ENCODE measurements around the gene PTCH1. TPM values are rescaled to one million over a fixed set of nuclear protein-coding genes. Genes with fewer than 3 reads are reported as not detected.

The PTCH1 gene
- total RNA-seq (29.7 and 36.8 TPM in 2 replicates), polyA plus RNA-seq (36.0 and 44.1 TPM in 2 replicates)

DNA sequence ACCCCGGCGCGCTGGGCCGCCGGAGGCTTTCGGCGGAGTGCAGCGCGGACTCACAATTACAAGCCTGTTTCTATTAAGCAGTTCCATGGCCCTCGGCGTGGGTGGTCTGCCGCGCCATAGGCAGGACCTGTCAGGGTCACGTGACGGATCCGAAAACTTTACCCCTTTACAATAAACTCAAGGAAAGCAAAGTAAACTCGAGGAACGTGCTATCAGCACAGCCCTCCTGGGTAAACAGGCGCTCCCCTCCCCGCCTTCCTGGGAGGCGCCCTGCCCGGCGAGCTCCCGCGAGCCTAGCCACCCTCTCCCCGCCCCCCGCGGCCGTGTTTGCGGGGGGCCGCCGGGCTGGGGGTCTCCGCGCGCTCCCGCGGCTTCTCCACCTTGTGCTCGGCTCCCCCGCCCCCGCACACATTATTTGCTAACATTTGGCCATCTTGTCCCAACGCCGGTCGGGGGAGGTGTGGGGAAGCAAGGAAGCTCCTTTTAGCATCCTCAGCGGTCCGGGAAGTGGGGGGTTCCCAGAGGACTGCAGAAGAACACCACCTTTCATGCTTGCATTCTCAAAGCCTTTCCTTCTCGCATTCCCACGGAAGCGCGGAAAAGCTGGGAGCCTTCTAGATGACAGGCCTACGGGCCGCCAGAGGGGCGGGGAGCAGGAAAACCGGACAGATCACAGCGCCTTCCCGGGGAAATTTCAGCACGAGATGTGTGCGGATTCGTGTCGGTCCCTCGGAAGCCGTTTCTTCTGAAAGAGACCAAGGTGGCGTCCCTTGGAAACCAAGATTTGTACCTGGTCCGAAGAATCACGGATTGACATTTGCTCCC lies at the start of gene PTCH1:
Gene PTCH1 (minus strand): TSS at position 238 of the 825 bp plus-strand sequence.
- H3K4me2 ChIP-seq, result peak within 1 kb of the TSS; percentile 88
- H3K4me3 ChIP-seq, result peak within 1 kb of the TSS; percentile 74
- no peaks in the 10 kb centered on the region for H3K9me3 ChIP-seq (ENCODE audit: low read depth)
- H3K4me1 ChIP-seq (ENCODE audit: insufficient read depth), result peaks cover 12% of the 10 kb centered on the region
- no peaks in the 10 kb centered on the region for H3K36me3 ChIP-seq (replicated peaks; ENCODE audit: insufficient read depth, low read depth)
- WGBS (ENCODE audit: low lambda C conversion rate, missing lambda C conversion rate), result 1% methylated on average over 47 of the region's 64 CpGs
- DNase-seq (ENCODE audit: low spot score), result peak; percentile 91
- H3K79me2 ChIP-seq, result peaks cover 45% of the 10 kb centered on the region
- peak within 1 kb of the TSS; percentile 55 for H2AFZ ChIP-seq
- H3K27ac ChIP-seq, result peak within 1 kb of the TSS; percentile 100
- no peaks in the 10 kb centered on the region for H3K27me3 ChIP-seq
- H4K20me1 ChIP-seq (ENCODE audit: insufficient read depth, poor library complexity, severe bottlenecking), result no peaks in the 10 kb centered on the region
- no peak for TF ChIP-seq EZH2 (IDR thresholded peaks at IDR 0.05; ENCODE audit: borderline replicate concordance)
- TF ChIP-seq EZH2phosphoT487 (IDR thresholded peaks at IDR 0.05; ENCODE audit: low read depth, severe bottlenecking, unreplicated experiment), result no peak
- TF ChIP-seq, protein P1, sequence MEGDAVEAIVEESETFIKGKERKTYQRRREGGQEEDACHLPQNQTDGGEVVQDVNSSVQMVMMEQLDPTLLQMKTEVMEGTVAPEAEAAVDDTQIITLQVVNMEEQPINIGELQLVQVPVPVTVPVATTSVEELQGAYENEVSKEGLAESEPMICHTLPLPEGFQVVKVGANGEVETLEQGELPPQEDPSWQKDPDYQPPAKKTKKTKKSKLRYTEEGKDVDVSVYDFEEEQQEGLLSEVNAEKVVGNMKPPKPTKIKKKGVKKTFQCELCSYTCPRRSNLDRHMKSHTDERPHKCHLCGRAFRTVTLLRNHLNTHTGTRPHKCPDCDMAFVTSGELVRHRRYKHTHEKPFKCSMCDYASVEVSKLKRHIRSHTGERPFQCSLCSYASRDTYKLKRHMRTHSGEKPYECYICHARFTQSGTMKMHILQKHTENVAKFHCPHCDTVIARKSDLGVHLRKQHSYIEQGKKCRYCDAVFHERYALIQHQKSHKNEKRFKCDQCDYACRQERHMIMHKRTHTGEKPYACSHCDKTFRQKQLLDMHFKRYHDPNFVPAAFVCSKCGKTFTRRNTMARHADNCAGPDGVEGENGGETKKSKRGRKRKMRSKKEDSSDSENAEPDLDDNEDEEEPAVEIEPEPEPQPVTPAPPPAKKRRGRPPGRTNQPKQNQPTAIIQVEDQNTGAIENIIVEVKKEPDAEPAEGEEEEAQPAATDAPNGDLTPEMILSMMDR (IDR thresholded peaks at IDR 0.05; ENCODE audit: poor library complexity), result no peak
- H3K9me2 ChIP-seq (replicated peaks; ENCODE audit: insufficient read depth), result no peaks in the 10 kb centered on the region

DNA sequence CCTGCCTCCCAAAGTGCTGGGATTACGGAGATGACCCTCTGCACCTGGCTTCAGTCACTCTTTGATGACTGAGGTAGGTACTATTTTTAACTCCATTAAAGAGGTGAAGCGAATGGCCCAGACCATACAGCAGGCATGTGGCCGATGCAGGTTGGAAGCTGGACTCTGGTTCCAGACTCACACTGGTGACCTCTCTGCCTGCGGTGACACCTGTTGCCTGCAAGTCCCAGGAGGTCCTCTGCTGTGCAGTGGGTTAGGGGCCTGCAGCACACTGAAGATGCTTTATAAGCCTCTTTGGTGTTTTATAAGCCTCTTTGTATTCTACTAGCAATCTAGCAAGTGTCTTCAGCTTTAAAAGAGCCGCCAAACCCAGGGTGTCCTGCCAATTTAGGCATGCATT lies 49.2 kb upstream of the PTCH1 start:
- TF ChIP-seq EZH2 (IDR thresholded peaks at IDR 0.05; ENCODE audit: borderline replicate concordance) (no peak), EZH2phosphoT487 (IDR thresholded peaks at IDR 0.05; ENCODE audit: low read depth, severe bottlenecking, unreplicated experiment) (no peak)
- TF ChIP-seq, protein P1 (IDR thresholded peaks at IDR 0.05; ENCODE audit: poor library complexity), result no peak
- H3K27me3 ChIP-seq, result no peaks in the 10 kb centered on the region
- H3K4me1 ChIP-seq (ENCODE audit: insufficient read depth), result peaks cover 17% of the 10 kb centered on the region
- no peaks in the 10 kb centered on the region for H3K36me3 ChIP-seq (replicated peaks; ENCODE audit: insufficient read depth, low read depth)
- no peak overlapping the region for H3K27ac ChIP-seq
- 98% methylated on average over 5 of the region's 5 CpGs for WGBS (ENCODE audit: low lambda C conversion rate, missing lambda C conversion rate)
- no peak overlapping the region for H3K4me3 ChIP-seq
- DNase-seq (ENCODE audit: low spot score), result no peak
- H4K20me1 ChIP-seq (ENCODE audit: insufficient read depth, poor library complexity, severe bottlenecking), result no peaks in the 10 kb centered on the region
- H3K9me2 ChIP-seq (replicated peaks; ENCODE audit: insufficient read depth), result no peaks in the 10 kb centered on the region
- H3K9me3 ChIP-seq (ENCODE audit: low read depth), result no peaks in the 10 kb centered on the region
- H3K79me2 ChIP-seq, result no peaks in the 10 kb centered on the region
- H3K4me2 ChIP-seq, result no peak overlapping the region
- H2AFZ ChIP-seq, result no peak overlapping the region

DNA sequence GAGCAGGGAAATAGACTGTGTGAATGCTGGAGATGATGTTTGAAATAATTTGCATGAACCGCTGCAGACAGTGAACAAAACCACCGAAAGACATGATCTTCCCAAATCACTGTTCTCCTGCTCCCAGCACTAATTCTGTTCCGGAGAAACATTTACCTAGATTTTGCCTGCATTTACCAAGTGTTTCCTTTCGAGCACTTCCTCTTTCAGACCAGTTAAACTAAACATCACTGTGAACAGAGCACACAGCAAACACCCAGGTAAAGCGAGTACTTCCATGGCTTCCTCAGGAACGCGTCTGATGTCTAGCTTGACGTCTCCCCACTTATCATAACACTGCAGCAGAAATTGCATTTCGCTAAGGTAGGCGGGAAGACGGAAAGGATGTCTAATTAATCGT lies 45.1 kb upstream of the PTCH1 start:
- Histone ChIP-seq H3K27ac (no peak overlapping the region), H3K27me3 (no peaks in the 10 kb centered on the region), H3K79me2 (no peaks in the 10 kb centered on the region), H2AFZ (no peak overlapping the region), H4K20me1 (ENCODE audit: insufficient read depth, poor library complexity, severe bottlenecking) (no peaks in the 10 kb centered on the region), H3K4me1 (ENCODE audit: insufficient read depth) (peaks cover 4% of the 10 kb centered on the region), H3K4me2 (no peak overlapping the region), H3K4me3 (no peak overlapping the region), H3K36me3 (replicated peaks; ENCODE audit: insufficient read depth, low read depth) (no peaks in the 10 kb centered on the region), H3K9me2 (replicated peaks; ENCODE audit: insufficient read depth) (no peaks in the 10 kb centered on the region), H3K9me3 (ENCODE audit: low read depth) (no peaks in the 10 kb centered on the region)
- 91% methylated on average over 12 of the region's 12 CpGs for WGBS (ENCODE audit: low lambda C conversion rate, missing lambda C conversion rate)
- TF ChIP-seq, protein P1 (IDR thresholded peaks at IDR 0.05; ENCODE audit: poor library complexity), result no peak
- no peak for TF ChIP-seq EZH2 (IDR thresholded peaks at IDR 0.05; ENCODE audit: borderline replicate concordance)
- no peak for TF ChIP-seq EZH2phosphoT487 (IDR thresholded peaks at IDR 0.05; ENCODE audit: low read depth, severe bottlenecking, unreplicated experiment)
- no peak for DNase-seq (ENCODE audit: low spot score)

All from hepatocyte (in vitro differentiated cells).